PC-9 (cell line): ENCODE measurements around the gene FOXC2. TPM values are rescaled to one million over a fixed set of nuclear protein-coding genes. Genes with fewer than 3 reads are reported as not detected.

Experiments used
- BruUV-seq: library from RNA; stranded (reverse); fragments of 400-500 nt; replicated peaks from 2 replicates; lab custom pipeline; 2021; lab: Mats Ljungman, UMichigan
- CTCF ChIA-PET: fragments of 300-600 bp; sonication (Branson Sonifier 250); formaldehyde crosslinking; loops from one replicate; lab custom pipeline; 2022; ENCODE audit warnings: antibody characterized with exemption; lab: Charles Lee
- POLR2A ChIA-PET: fragments of 300-600 bp; sonication (Branson Sonifier 250); formaldehyde crosslinking; loops from one replicate; lab custom pipeline; 2022; ENCODE audit warnings: antibody characterized with exemption; ENCODE audit not compliant: unreplicated experiment; lab: Charles Lee
- DNase-seq, 2 experiments: peaks; one replicate each; pipeline versions ENCODE4 v3.0.0 to v3.0.0-alpha.2; 2015 to 2022; ENCODE audit warnings: mixed read lengths in 1 of 2
- H2AFZ ChIP-seq: fragments of 200-600 bp; sonication (generic); 2 replicates; pipeline ENCODE4 v1.8.1; 2017; ENCODE audit warnings: antibody characterized with exemption
- H3F3A ChIP-seq: fragments of 200-600 bp; sonication (generic); 2 replicates; pipeline ENCODE4 v1.8.1; 2017; ENCODE audit warnings: antibody characterized with exemption, mild to moderate bottlenecking, low read depth; ENCODE audit not compliant: insufficient read depth
- H3K27ac ChIP-seq: fragments of 200-600 bp; sonication (generic); 2 replicates; pipeline ENCODE4 v1.6.1; 2016; ENCODE audit warnings: mixed run types
- H3K27me3 ChIP-seq: fragments of 200-600 bp; sonication (generic); 2 replicates; pipeline ENCODE4 v1.6.1; 2016; ENCODE audit warnings: low read depth, mixed run types; ENCODE audit not compliant: insufficient read depth
- H3K36me3 ChIP-seq: fragments of 200-600 bp; sonication (generic); 2 replicates; pipeline ENCODE4 v1.6.1; 2016; ENCODE audit warnings: low read depth, mixed run types
- H3K4me1 ChIP-seq: fragments of 200-600 bp; sonication (generic); replicated peaks from 2 replicates; pipeline ENCODE4 v1.6.1; 2016; ENCODE audit warnings: mixed run types; ENCODE audit not compliant: insufficient read depth
- H3K4me2 ChIP-seq: fragments of 200-600 bp; sonication (generic); 2 replicates; pipeline ENCODE4 v1.6.1; 2017; ENCODE audit warnings: mixed run types
- H3K4me3 ChIP-seq: fragments of 200-600 bp; sonication (generic); 2 replicates; pipeline ENCODE4 v1.6.1; 2016; ENCODE audit warnings: mixed run types
- H3K79me2 ChIP-seq: fragments of 200-600 bp; sonication (generic); 2 replicates; pipeline ENCODE4 v1.6.1; 2017; ENCODE audit warnings: low read depth, mixed run types
- H3K9me2 ChIP-seq: fragments of 200-600 bp; sonication (generic); 2 replicates; pipeline ENCODE4 v1.8.1; 2017; ENCODE audit warnings: mild to moderate bottlenecking; ENCODE audit not compliant: insufficient read depth
- H3K9me3 ChIP-seq: fragments of 200-600 bp; sonication (generic); 2 replicates; pipeline ENCODE4 v1.8.1; 2016; ENCODE audit warnings: low read depth; ENCODE audit not compliant: insufficient read depth
- H4K20me1 ChIP-seq: fragments of 200-600 bp; sonication (generic); 2 replicates; pipeline ENCODE4 v1.8.1; 2017; ENCODE audit not compliant: insufficient read depth
- CTCF ChIP-seq: fragments of 200-600 bp; sonication (generic); conservative IDR thresholded peaks from 2 replicates; pipeline ENCODE4 v1.6.1; 2017; ENCODE audit warnings: mixed run types, antibody characterized with exemption, mild to moderate bottlenecking, moderate library complexity
- EZH2 ChIP-seq: fragments of 200-600 bp; sonication (generic); IDR thresholded peaks from 2 replicates; pipeline ENCODE4 v1.8.0; 2017; ENCODE audit warnings: antibody characterized with exemption, low read depth
- intact Hi-C: fragments of 100-400 bp; cut with micrococcal nuclease; formaldehyde crosslinking; loops from one replicate; pipeline ENCODE4 v1.10.0; 2022; ENCODE audit not compliant: unreplicated experiment
- total RNA-seq: library from RNA; stranded (reverse); gene quantifications from 2 replicates; pipeline ENCODE4 v1.2.3, GENCODE V29; 2021

Gene FOXC2
- total RNA-seq, 1 experiment from 2014 or later, result not detected

DNA sequence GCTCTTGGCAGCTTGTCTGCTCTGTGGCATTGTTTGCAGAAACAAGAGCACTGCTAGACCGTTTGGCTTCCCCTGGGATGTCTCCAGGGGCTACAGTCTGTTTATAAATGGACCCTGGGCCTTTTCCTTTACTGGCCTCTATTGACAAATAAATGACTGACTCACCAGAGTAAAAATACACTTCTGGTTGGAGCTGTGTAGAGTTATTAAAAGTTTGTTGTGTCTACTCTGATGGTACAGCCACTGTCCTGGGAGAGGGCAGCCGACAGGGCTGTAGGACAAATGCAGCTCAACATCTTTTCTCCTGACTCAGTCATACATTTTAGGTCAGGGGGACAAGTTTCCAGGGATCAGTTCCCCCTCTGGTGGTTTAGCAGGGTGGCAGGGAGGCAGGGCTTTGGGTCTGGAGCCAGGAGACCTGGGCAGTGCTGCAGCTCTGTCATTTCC, 41.7 kb downstream of the FOXC2 start:
- peaks cover 94% of the 10 kb centered on the region for H3K27me3 ChIP-seq
- H3K79me2 ChIP-seq, result no peaks in the 10 kb centered on the region
- intact Hi-C loops, result no loop called here
- H3K27ac ChIP-seq, result no peak overlapping the region
- DNase-seq, result no peak
- no peak overlapping the region for H2AFZ ChIP-seq
- no peak overlapping the region for H3K4me3 ChIP-seq
- no peaks in the 10 kb centered on the region for H3K9me2 ChIP-seq
- H3K36me3 ChIP-seq, result no peaks in the 10 kb centered on the region
- TF ChIP-seq EZH2 (no peak), CTCF (no peak)
- no peaks in the 10 kb centered on the region for H3F3A ChIP-seq
- no peak overlapping the region for H3K4me2 ChIP-seq
- H3K9me3 ChIP-seq, result no peaks in the 10 kb centered on the region
- BruUV-seq, result no TSS peak
- CTCF ChIA-PET, result no interaction called here
- POLR2A ChIA-PET, result no interaction called here
- H4K20me1 ChIP-seq, result no peaks in the 10 kb centered on the region
- H3K4me1 ChIP-seq, result no peaks in the 10 kb centered on the region

DNA sequence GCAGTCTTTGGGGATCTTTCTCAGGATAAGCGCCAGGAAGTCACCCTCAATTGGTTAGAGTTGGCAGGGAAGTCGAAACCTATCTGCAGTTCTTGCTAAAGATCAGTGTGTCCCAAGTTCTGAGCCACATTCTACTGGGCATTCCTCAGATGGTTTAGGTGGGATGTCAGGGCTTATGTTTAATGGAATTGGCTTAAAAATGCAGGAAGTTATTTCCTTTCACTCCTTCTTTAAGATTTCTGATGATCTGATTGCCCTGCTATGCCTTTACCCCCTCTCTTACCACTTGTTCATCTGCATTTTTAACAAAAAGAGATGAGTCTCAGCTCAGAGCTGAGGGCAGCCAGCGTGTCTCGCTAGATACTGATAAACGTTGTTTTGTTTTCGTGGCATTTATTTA, 42.5 kb downstream of the FOXC2 start:
- H3K36me3 ChIP-seq, result no peaks in the 10 kb centered on the region
- TF ChIP-seq EZH2 (no peak), CTCF (no peak)
- intact Hi-C loops, result no loop called here
- no peak overlapping the region for H2AFZ ChIP-seq
- no peaks in the 10 kb centered on the region for H3K9me2 ChIP-seq
- BruUV-seq, result no TSS peak
- H3K27me3 ChIP-seq, result peaks cover 93% of the 10 kb centered on the region
- no peak for DNase-seq
- no peaks in the 10 kb centered on the region for H3K9me3 ChIP-seq
- no peaks in the 10 kb centered on the region for H3K4me1 ChIP-seq
- H3F3A ChIP-seq, result no peaks in the 10 kb centered on the region
- H3K79me2 ChIP-seq, result no peaks in the 10 kb centered on the region
- ChIA-PET POLR2A (no interaction called here), CTCF (no interaction called here)
- H3K4me3 ChIP-seq, result no peak overlapping the region
- no peak overlapping the region for H3K27ac ChIP-seq
- no peak overlapping the region for H3K4me2 ChIP-seq
- no peaks in the 10 kb centered on the region for H4K20me1 ChIP-seq

GRCh38 chr16:86609661-86610060, 43.0 kb downstream of the FOXC2 start:
- Histone ChIP-seq H3K36me3 (no peaks in the 10 kb centered on the region), H3K27ac (no peak overlapping the region), H2AFZ (no peak overlapping the region), H3K27me3 (peaks cover 93% of the 10 kb centered on the region), H4K20me1 (no peaks in the 10 kb centered on the region), H3F3A (no peaks in the 10 kb centered on the region), H3K4me1 (no peaks in the 10 kb centered on the region; the same call in 1 of the 2 replicates), H3K9me2 (no peaks in the 10 kb centered on the region), H3K4me2 (no peak overlapping the region), H3K4me3 (no peak overlapping the region), H3K79me2 (no peaks in the 10 kb centered on the region), H3K9me3 (no peaks in the 10 kb centered on the region)
- DNase-seq, result no peak
- TF ChIP-seq EZH2, result no peak
- TF ChIP-seq CTCF, result no peak
- BruUV-seq, result no TSS peak
- CTCF ChIA-PET, result no interaction called here
- POLR2A ChIA-PET, result no interaction called here
- intact Hi-C loops, result no loop called here
